GM21723 (cell line): ENCODE results near the gene LMNA.

Source experiments
- ATAC-seq: cut with Tn5 transposase; IDR thresholded peaks from one replicate; pipeline ENCODE4 v1.9.1; 2021; ENCODE audit warnings: mild to moderate bottlenecking, moderate library complexity; ENCODE audit not compliant: unreplicated experiment

LMNA gene

GRCh38 chr1:156081917-156082308 lies 32.6 kb upstream of the LMNA start:
- ATAC-seq, result no peak

GRCh38 chr1:156082309-156083091 lies 32.0 kb upstream of the LMNA start, which contains the start of gene MEX3A:
MEX3A (minus strand) TSS chr1:156082465; CDS start chr1:156081998, 467 bp downstream.
- no peak for ATAC-seq

- ATAC-seq, result no peak
These were observed 30.4 kb upstream of the LMNA start for GRCh38 chr1:156083800-156084790.

- ATAC-seq, result no peak
These were observed 28.3 kb upstream of the LMNA start for GRCh38 chr1:156086256-156086662.

GRCh38 chr1:156089704-156090103 lies 24.8 kb upstream of the LMNA start:
- no peak for ATAC-seq

- ATAC-seq, result no peak
These were observed 24.2 kb upstream of the LMNA start for GRCh38 chr1:156090138-156090839.

- peak; percentile 81 for ATAC-seq
These were observed 23.7 kb upstream of the LMNA start for GRCh38 chr1:156090840-156091188.

GRCh38 chr1:156091610-156092009 lies 22.9 kb upstream of the LMNA start:
- ATAC-seq, result no peak

GRCh38 chr1:156095906-156096508 lies 18.5 kb upstream of the LMNA start:
- ATAC-seq, result no peak

- ATAC-seq, result peak; percentile 71
These were observed 17.7 kb upstream of the LMNA start for GRCh38 chr1:156096640-156097391.

- ATAC-seq, result no peak
These were observed 16.9 kb upstream of the LMNA start for GRCh38 chr1:156097499-156098178.

- no peak for ATAC-seq
These were observed 15.7 kb upstream of the LMNA start for GRCh38 chr1:156098784-156099183.

- no peak for ATAC-seq
These were observed 15.2 kb upstream of the LMNA start for GRCh38 chr1:156099282-156099681.

GRCh38 chr1:156100205-156100995 lies 14.1 kb upstream of the LMNA start:
- no peak for ATAC-seq

- no peak for ATAC-seq
These were observed 12.6 kb upstream of the LMNA start for GRCh38 chr1:156101880-156102279.

GRCh38 chr1:156102633-156103511 lies 11.6 kb upstream of the LMNA start:
- ATAC-seq, result no peak

GRCh38 chr1:156103521-156103947 lies 11.0 kb upstream of the LMNA start:
- ATAC-seq, result no peak
